HEK293 (cell line): ENCODE measurements around the gene NOC2L.
A peak's percentile ranks its signal among the peaks of the same experiment; 100 is the strongest.

Experiments used
- BCL11B ChIP-seq: fragments of 450-650 bp; formaldehyde crosslinking; IDR thresholded peaks from 2 replicates; pipeline ENCODE4 v1.5.1; 2016; ENCODE audit warnings: low read depth, missing biosample characterization, missing genetic modification characterization
- GLIS1 ChIP-seq: fragments of 450-650 bp; formaldehyde crosslinking; IDR thresholded peaks from 2 replicates; pipeline ENCODE4 v1.5.1; 2016; ENCODE audit warnings: missing biosample characterization, missing genetic modification characterization
- HIC1 ChIP-seq: fragments of 450-650 bp; formaldehyde crosslinking; IDR thresholded peaks from 2 replicates; pipeline ENCODE4 v1.5.1; 2016; ENCODE audit warnings: missing biosample characterization, missing genetic modification characterization
- KLF16 ChIP-seq: fragments of 450-650 bp; formaldehyde crosslinking; IDR thresholded peaks from 2 replicates; pipeline ENCODE4 v1.5.1; 2017; ENCODE audit warnings: missing biosample characterization, missing genetic modification characterization
- PATZ1 ChIP-seq: fragments of 450-650 bp; formaldehyde crosslinking; IDR thresholded peaks from 2 replicates; pipeline ENCODE4 v1.5.1; 2016; ENCODE audit warnings: missing biosample characterization, missing genetic modification characterization
- PRDM2 ChIP-seq: fragments of 450-650 bp; formaldehyde crosslinking; IDR thresholded peaks from 2 replicates; pipeline ENCODE4 v1.5.1; 2016; ENCODE audit warnings: missing biosample characterization, missing genetic modification characterization, borderline replicate concordance
- REST ChIP-seq: fragments of 450-650 bp; formaldehyde crosslinking; IDR thresholded peaks from 2 replicates; pipeline ENCODE4 v1.5.1; 2016; ENCODE audit warnings: missing biosample characterization, missing genetic modification characterization
- ZBTB1 ChIP-seq: fragments of 450-650 bp; formaldehyde crosslinking; IDR thresholded peaks from 2 replicates; pipeline ENCODE4 v1.5.1; 2016; ENCODE audit warnings: missing biosample characterization, missing genetic modification characterization
- ZBTB10 ChIP-seq: fragments of 450-650 bp; formaldehyde crosslinking; IDR thresholded peaks from 2 replicates; pipeline ENCODE4 v1.5.1; 2016; ENCODE audit warnings: missing biosample characterization, missing genetic modification characterization
- ZBTB6 ChIP-seq: fragments of 450-650 bp; formaldehyde crosslinking; IDR thresholded peaks from 2 replicates; pipeline ENCODE4 v1.5.1; 2017; ENCODE audit warnings: missing biosample characterization, missing genetic modification characterization
- ZBTB8A ChIP-seq: fragments of 450-650 bp; formaldehyde crosslinking; IDR thresholded peaks from 2 replicates; pipeline ENCODE4 v1.5.1; 2016; ENCODE audit warnings: missing biosample characterization, missing genetic modification characterization
- ZEB2 ChIP-seq: fragments of 450-650 bp; formaldehyde crosslinking; IDR thresholded peaks from 2 replicates; pipeline ENCODE4 v1.5.1; 2016; ENCODE audit warnings: missing biosample characterization, missing genetic modification characterization
- ZNF16 ChIP-seq: fragments of 450-650 bp; formaldehyde crosslinking; IDR thresholded peaks from 2 replicates; pipeline ENCODE4 v1.5.1; 2016; ENCODE audit warnings: low read depth, missing biosample characterization, missing genetic modification characterization
- ZNF169 ChIP-seq: fragments of 450-650 bp; formaldehyde crosslinking; IDR thresholded peaks from 2 replicates; pipeline ENCODE4 v1.5.1; 2016; ENCODE audit warnings: missing biosample characterization, missing genetic modification characterization
- ZNF19 ChIP-seq: fragments of 450-650 bp; formaldehyde crosslinking; IDR thresholded peaks from 2 replicates; pipeline ENCODE4; 2016; ENCODE audit warnings: missing biosample characterization, missing genetic modification characterization, low read depth
- ZNF239 ChIP-seq: fragments of 450-650 bp; formaldehyde crosslinking; IDR thresholded peaks from 2 replicates; pipeline ENCODE4 v1.5.1; 2016; ENCODE audit warnings: missing biosample characterization, missing genetic modification characterization
- ZNF354C ChIP-seq: fragments of 450-650 bp; formaldehyde crosslinking; IDR thresholded peaks from 2 replicates; pipeline ENCODE4 v1.5.1; 2016; ENCODE audit warnings: missing biosample characterization, missing genetic modification characterization, low read depth, borderline replicate concordance
- ZNF391 ChIP-seq: fragments of 450-650 bp; formaldehyde crosslinking; IDR thresholded peaks from 2 replicates; pipeline ENCODE4 v1.5.1; 2016; ENCODE audit warnings: low read depth, missing biosample characterization, missing genetic modification characterization, borderline replicate concordance
- ZNF501 ChIP-seq: fragments of 450-650 bp; formaldehyde crosslinking; IDR thresholded peaks from 2 replicates; pipeline ENCODE4 v1.5.1; 2016; ENCODE audit warnings: missing biosample characterization, missing genetic modification characterization
- ZNF626 ChIP-seq: fragments of 450-650 bp; sonication (Bioruptor Pico); formaldehyde crosslinking; IDR thresholded peaks from 2 replicates; pipeline ENCODE4 v1.5.1; 2018; ENCODE audit warnings: missing biosample characterization, missing genetic modification characterization, inconsistent platforms
- ZNF747 ChIP-seq: fragments of 450-650 bp; formaldehyde crosslinking; IDR thresholded peaks from 2 replicates; pipeline ENCODE4 v1.5.1; 2016; ENCODE audit warnings: missing biosample characterization, missing genetic modification characterization

The NOC2L gene

DNA sequence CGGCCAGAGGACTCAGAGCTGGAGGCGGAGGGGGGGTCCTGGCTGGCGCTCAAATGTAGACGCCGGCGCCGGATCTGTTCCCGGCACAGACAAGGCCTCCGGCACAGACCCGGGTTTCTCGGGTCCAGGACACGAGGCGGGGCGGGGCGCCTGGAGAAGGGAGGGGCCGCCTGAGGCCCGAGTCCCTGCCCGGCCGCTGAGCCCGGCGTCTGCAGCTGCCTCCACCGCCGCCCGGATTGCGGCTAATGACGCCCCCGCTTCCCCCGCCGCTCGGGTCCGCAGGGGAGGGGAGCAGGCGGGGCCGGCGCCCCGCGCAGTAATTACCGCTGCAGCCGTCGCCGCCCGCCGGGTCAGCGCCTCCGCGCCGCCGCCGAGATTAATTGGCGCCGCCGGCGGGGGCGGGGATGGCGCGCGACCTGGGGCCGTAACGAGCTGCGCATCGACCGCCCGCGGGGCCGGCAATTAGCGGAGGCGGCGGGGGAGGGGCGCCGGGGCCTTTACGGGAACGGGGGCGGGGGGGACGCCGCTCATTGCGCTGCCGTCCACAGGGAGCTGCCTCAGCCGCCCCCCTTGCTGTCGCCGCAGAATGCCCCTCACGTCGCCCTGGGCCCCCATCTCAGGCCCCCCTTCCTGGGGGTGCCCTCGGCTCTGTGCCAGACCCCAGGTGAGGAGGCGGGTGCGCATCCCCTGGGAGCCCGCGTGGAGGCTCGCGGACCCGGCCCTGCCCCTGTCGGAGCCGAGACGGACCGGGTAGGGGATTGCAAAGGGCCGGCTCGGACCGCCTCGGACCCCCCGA is 17.3 kb downstream of the NOC2L start (continued):
- TF ChIP-seq ZNF354C (tag by site-specific recombination), result no peak
- no peak for TF ChIP-seq ZNF239 (tag by site-specific recombination)
- no peak for TF ChIP-seq ZNF501 (tag by site-specific recombination)
- no peak for TF ChIP-seq ZNF169 (tag by site-specific recombination)
- TF ChIP-seq REST (tag by site-specific recombination), result no peak
- TF ChIP-seq ZBTB10 (tag by site-specific recombination), result peak; percentile 97
- TF ChIP-seq ZNF19 (tag by site-specific recombination), result no peak
- TF ChIP-seq ZNF747 (tag by site-specific recombination), result no peak
- TF ChIP-seq ZBTB1 (tag by site-specific recombination), result no peak
- peak; percentile 85 for TF ChIP-seq ZBTB6
- TF ChIP-seq PATZ1 (tag by site-specific recombination), result peak; percentile 94
- no peak for TF ChIP-seq KLF16 (tag by site-specific recombination)
- peak; percentile 28 for TF ChIP-seq HIC1 (tag by site-specific recombination)
- TF ChIP-seq BCL11B (tag by site-specific recombination), result peak; percentile 53; the same call in 1 of the 2 replicates
- TF ChIP-seq ZEB2, result peak; percentile 30; the same call in 1 of the 2 replicates
- TF ChIP-seq PRDM2 (tag by site-specific recombination), result no peak
- no peak for TF ChIP-seq ZNF16 (tag by site-specific recombination)
- peak; percentile 99 for TF ChIP-seq ZBTB8A (tag by site-specific recombination)
- peak; percentile 24; the same call in 1 of the 2 replicates for TF ChIP-seq ZNF391
- no peak; the same call in 1 of the 2 replicates for TF ChIP-seq ZNF626 (tag by site-specific recombination)
- TF ChIP-seq GLIS1, result peak; percentile 100
